Stimulated activated CD4-positive, alpha-beta T cell treated with anti-CD3 and anti-CD28 coated beads, Interleukin-12 subunit alpha, Interleukin-12 subunit beta, amount 100 ng/mL, for 24 hours (primary cell): ENCODE data around the gene PHF20.
A peak's percentile ranks its signal among the peaks of the same experiment; 100 is the strongest.
"Not testable (repeated sequence)": the region's sequence is repeated elsewhere in the genome, so short reads cannot be mapped to it uniquely, and the experiment has no call there.

ENCODE experiments used
- DNase-seq, 2 experiments: peaks; one replicate each; pipeline ENCODE4 v3.0.0-alpha.2; 2020; ENCODE audit warnings: low read depth in 2 of 2

The PHF20 gene

GRCh38 chr20:35838205-35838604 is 66.4 kb downstream of the PHF20 start:
- DNase-seq = no peak

- no peak for DNase-seq
Observed at GRCh38 chr20:35839904-35840303, 68.1 kb downstream of the PHF20 start.

GRCh38 chr20:35840421-35840820 is 68.6 kb downstream of the PHF20 start:
- no peak for DNase-seq

- no peak for DNase-seq
Observed at GRCh38 chr20:35842361-35842760, 70.5 kb downstream of the PHF20 start.

GRCh38 chr20:35843894-35844293 is 72.1 kb downstream of the PHF20 start:
- DNase-seq = not testable (repeated sequence)

GRCh38 chr20:35845561-35845960 is 73.7 kb downstream of the PHF20 start:
- no peak for DNase-seq

- no peak for DNase-seq
Observed at GRCh38 chr20:35849706-35850105, 77.9 kb downstream of the PHF20 start.

GRCh38 chr20:35851659-35852058 is 79.8 kb downstream of the PHF20 start:
- DNase-seq = not testable (repeated sequence)

GRCh38 chr20:35854713-35855348 is 83.0 kb downstream of the PHF20 start:
- DNase-seq = no peak

GRCh38 chr20:35855641-35856040 is 83.8 kb downstream of the PHF20 start:
- DNase-seq = not testable (repeated sequence)

- no peak for DNase-seq
Observed at GRCh38 chr20:35856866-35857265, 85.1 kb downstream of the PHF20 start.

- no peak for DNase-seq
Observed at GRCh38 chr20:35866418-35867202, 94.8 kb downstream of the PHF20 start.

- no peak for DNase-seq
Observed at GRCh38 chr20:35870541-35871258, 98.9 kb downstream of the PHF20 start.

GRCh38 chr20:35871259-35871771 is 99.5 kb downstream of the PHF20 start:
- DNase-seq = no peak

- DNase-seq = no peak
Observed at GRCh38 chr20:35876033-35876320, 104.2 kb downstream of the PHF20 start.

- DNase-seq = no peak
Observed at GRCh38 chr20:35877611-35878010, 105.8 kb downstream of the PHF20 start.

- DNase-seq = no peak
Observed at GRCh38 chr20:35878113-35878625, 106.4 kb downstream of the PHF20 start.

GRCh38 chr20:35881676-35882075 is 109.9 kb downstream of the PHF20 start:
- no peak for DNase-seq

- DNase-seq = not testable (repeated sequence)
Observed at GRCh38 chr20:35882427-35883161, 110.8 kb downstream of the PHF20 start.

- DNase-seq = no peak
Observed at GRCh38 chr20:35883336-35883777, 111.5 kb downstream of the PHF20 start.

GRCh38 chr20:35883778-35884540 is 112.1 kb downstream of the PHF20 start:
- peak; percentile 15 for DNase-seq
